Right ventricle myocardium superior (tissue), 1 donor: Measurements from ENCODE around the gene GNAT1. TPM values are rescaled to one million over a fixed set of nuclear protein-coding genes. Genes with fewer than 3 reads are reported as not detected.

Source experiments
- ATAC-seq: fragments of 200-7000 bp; cut with Tn5 transposase; one replicate; pipeline ENCODE4 v1.9.1; 2020; ENCODE audit warnings: mild to moderate bottlenecking; ENCODE audit not compliant: poor library complexity
- DNase-seq: peaks from one replicate; pipeline ENCODE4 v3.0.0-alpha.2; 2020
- intact Hi-C: fragments of 100-400 bp; cut with DNase I; formaldehyde crosslinking; loops from one replicate; pipeline ENCODE4 v1.11.2; 2022
- total RNA-seq: library from RNA; stranded (reverse); fragmentation: NEBNext Ultra II Directional; extraction: Animal tissue kit (Norgen Biotek cat#: 25700); gene quantifications from one replicate; pipeline ENCODE4 v1.2.1, GENCODE V29; 2021
- donor health status: DM: no; HTN: yes; CAD: no; lungs with severe emphysema.

Gene GNAT1
- total RNA-seq, 1 donor from 2014 or later, result not detected

GRCh38 chr3:50161320-50161719, 30.1 kb upstream of the GNAT1 start:
- DNase-seq (no peak), ATAC-seq (no peak)
- intact Hi-C loops, result no loop called here

DNA sequence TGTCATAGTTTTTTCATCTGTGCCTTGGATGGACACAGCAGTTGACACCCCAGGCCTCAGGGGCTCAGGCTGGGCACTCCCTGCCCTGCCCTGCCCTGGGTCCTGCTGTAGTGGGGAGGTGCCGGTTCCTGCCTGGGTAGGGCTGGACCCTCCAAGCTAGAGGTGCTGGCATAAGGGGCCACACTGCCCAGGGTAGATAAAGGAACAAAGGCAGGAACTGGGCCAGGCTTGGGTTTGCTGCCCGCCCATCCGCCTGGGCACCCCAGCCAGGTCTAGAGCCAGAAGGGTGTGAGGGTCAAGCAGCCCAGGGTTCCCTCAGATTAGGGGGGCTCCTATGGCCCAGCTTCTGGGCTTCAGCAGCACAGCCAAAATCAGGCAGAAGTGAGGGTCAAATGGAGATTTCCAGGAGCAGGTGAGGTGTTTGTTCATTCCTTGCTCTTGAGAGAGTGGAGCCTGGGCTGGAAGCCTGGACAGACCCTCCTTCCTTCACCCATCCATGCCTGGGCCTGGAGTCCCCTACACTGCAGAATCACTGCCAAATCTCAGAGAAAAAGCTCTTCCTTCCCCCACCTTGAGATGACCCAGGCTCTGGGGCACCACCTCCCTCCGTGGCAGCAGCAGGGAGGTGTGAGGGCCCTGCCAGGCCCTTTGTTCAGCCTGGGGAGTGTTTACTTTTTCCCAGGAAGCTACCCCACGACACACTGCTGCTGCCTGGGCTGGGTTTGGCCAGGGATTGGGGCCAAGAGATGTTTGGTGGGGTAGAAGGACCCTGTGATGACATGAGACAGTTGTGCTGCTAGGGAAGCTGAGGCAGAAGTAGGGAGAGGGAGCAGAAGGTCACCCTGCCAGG, 29.2 kb upstream of the GNAT1 start:
- ATAC-seq (no peak), DNase-seq (no peak)
- intact Hi-C loops, result no loop called here

- intact Hi-C loops, result no loop called here
- no peak for ATAC-seq
- peak; percentile 74 for DNase-seq
Observed at GRCh38 chr3:50163572-50164455, 27.6 kb upstream of the GNAT1 start.

DNA sequence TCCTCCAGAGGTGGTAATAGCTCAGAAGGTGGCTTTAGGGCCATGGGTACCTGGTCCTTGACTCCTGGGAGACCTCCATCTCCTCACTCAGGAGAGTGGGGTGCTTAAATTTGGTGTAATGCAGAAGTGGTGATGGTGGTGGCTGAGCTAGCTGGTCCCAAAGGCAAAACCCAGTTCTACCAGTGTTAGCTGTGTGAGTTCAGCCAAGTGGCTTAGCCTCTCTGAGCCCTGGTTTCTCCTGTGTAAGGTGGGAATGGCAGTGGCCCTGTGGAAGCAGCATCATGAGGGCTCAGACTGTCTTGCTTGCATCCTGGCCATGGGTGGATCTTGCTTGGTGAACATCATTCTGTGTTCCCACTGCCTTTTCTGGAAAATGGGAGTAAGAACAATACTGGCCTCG, 26.9 kb upstream of the GNAT1 start:
- ATAC-seq (no peak), DNase-seq (no peak)
- intact Hi-C loops, result no loop called here

DNA sequence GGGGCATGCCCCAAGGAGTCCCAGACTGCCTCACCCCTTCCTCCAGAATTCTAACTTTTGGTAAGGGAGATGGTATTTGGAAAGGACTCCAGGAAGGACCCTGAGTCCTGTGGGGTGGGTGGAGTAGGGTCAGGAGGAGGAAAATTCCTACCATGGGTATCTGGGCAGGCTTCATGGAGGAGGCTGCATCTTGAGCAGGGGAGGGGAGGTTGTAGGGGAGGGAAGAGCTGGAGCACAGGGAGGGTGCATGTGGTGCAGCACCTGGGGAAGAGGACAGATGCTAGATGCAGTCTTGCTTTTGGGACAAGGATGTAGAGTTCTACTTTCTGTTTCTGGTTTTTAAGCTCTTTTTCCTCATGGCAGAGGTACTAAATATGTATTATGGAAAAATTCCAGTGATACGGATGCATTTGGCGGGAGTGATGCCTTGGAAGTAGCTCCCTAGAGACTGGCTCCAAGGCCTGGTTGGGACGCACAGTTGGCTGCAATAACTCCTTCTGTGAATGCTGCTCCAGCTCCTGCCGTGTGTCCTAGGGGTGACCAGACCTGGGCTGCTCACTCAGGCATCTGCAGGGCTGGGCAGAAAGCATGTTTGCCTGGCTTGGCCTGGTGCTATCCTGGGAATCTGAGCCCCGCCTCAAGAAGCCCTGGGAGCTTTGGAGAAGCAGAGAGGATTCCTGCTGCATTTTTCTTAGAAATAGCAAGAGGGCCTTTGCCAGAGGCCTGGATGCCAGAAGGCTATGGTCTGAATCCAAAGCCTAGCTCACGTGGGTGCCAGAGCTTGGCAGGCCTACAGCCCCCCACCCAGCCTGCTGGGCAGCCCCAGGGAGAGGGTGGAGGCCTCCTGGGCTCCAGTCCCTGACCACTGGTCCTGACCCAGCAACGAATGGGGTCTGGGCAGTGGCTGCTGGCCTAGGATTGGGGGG, 26.2 kb upstream of the GNAT1 start:
- DNase-seq, result peak; percentile 53
- ATAC-seq, result peak; percentile 42
- intact Hi-C loops, result no loop called here

- intact Hi-C loops, result no loop called here
- DNase-seq (peak; percentile 54), ATAC-seq (peak; percentile 38)
Observed at GRCh38 chr3:50165910-50166538, 25.4 kb upstream of the GNAT1 start.

- DNase-seq, result no peak
- intact Hi-C loops, result no loop called here
- ATAC-seq, result no peak
Observed at GRCh38 chr3:50166620-50167019, 24.8 kb upstream of the GNAT1 start.

GRCh38 chr3:50167069-50167840, 24.2 kb upstream of the GNAT1 start:
- intact Hi-C loops, result no loop called here
- ATAC-seq (no peak), DNase-seq (no peak)

- DNase-seq (no peak), ATAC-seq (no peak)
- intact Hi-C loops, result no loop called here
Observed at GRCh38 chr3:50167841-50168209, 23.6 kb upstream of the GNAT1 start.

GRCh38 chr3:50168388-50168787, 23.0 kb upstream of the GNAT1 start:
- DNase-seq, result peak; percentile 61
- ATAC-seq, result no peak
- intact Hi-C loops, result no loop called here

DNA sequence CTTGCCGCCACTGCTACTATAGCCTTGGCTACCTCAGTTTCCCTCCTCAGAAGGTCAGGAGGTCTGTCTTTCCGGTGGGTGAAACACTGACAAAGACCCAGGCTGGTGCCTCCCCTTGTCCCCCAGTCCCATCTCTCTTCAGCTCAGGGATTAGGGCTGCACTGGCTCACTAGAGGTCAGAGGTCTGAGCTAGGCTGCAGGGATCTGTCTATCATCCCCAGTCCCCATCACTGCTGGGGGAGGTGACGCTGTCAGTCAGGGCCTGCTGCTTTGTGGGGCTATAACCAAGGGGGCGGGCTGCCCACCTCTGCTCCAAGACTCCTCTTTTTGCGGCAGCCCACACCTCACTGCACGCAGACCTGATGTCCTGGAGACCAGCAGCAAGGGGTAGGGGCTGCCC, 22.6 kb upstream of the GNAT1 start:
- DNase-seq (no peak), ATAC-seq (no peak)
- intact Hi-C loops, result no loop called here

DNA sequence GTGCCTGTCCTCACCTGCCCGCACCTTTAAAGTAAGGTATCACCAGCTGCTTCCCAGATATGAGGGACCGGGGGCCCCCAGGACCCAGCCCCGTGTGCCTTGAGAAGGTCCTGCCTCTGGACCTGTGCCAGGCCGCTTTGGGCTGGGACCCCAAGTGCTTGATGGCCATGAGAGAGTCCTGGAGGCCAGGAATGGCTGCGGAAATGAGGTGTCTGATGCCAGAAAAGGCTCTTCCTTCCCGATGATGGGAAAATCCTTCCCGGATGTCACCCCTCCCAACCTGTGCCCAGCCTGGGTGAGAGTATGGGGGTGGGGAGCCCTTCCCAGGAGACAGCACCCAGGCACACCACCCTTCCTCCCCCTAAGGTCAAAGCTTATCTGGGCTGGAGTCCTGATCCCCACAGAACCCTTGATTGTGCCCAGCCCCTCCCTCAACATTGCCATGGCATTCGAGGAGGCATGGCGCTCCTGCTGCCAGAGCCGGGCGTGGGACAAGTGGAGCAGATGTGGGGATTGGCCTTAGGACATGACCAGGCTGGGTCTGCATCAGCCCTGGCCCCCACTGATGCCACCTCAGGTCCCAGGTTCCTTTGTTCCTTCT, 22.1 kb upstream of the GNAT1 start:
- intact Hi-C loops, result no loop called here
- no peak for ATAC-seq
- DNase-seq, result no peak

DNA sequence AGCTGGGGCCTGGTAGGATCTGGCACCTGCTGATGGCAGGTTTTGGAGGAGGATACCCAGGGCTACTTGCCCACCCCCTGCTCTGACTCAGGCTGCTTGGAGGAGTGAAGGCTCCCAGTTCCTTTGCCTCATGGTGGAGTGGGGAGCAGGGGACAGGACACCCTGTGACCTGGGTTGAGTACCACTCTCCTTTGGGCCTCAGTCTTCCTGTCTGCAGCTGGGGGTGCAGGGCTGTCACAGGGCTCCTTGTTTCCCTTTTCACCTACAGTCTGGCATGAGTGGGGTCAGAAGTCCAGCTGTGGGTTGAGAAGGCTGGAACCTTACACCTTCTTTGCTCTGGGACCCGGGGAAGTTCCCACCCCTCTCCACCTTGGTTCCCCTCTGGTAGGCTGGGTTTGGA, 21.6 kb upstream of the GNAT1 start:
- DNase-seq, result no peak
- ATAC-seq, result no peak
- intact Hi-C loops, result no loop called here

- intact Hi-C loops, result no loop called here
- DNase-seq, result peak; percentile 64
- ATAC-seq, result no peak
Observed at GRCh38 chr3:50170689-50171088, 20.7 kb upstream of the GNAT1 start.

GRCh38 chr3:50171540-50172301, 19.7 kb upstream of the GNAT1 start:
- intact Hi-C loops, result no loop called here
- ATAC-seq, result no peak
- DNase-seq, result no peak

GRCh38 chr3:50172626-50173220, 18.7 kb upstream of the GNAT1 start:
- intact Hi-C loops, result no loop called here
- peak; percentile 85 for ATAC-seq
- DNase-seq, result peak; percentile 60
